Testis (tissue), 2 donors: ENCODE measurements around the gene SIN3B.

Experiments
- POLR2A ChIP-seq: fragments of 450-650 bp; IDR thresholded peaks from one replicate; pipeline ENCODE4 v1.6.1; 2017; ENCODE audit warnings: antibody characterized with exemption, mild to moderate bottlenecking, moderate library complexity
- TF ChIP-seq, protein P1 (sequence below), 3 experiments: fragments of 450-650 bp in 2 of 3; fragments of 200-600 bp in 1 of 3; sonication (generic) in 1 of 3; IDR thresholded peaks; one replicate each; pipeline ENCODE4 v1.5.1; 2016 to 2019; ENCODE audit warnings: antibody characterized with exemption in 3 of 3, mild to moderate bottlenecking in 2 of 3, moderate library complexity in 1 of 3

DNA sequence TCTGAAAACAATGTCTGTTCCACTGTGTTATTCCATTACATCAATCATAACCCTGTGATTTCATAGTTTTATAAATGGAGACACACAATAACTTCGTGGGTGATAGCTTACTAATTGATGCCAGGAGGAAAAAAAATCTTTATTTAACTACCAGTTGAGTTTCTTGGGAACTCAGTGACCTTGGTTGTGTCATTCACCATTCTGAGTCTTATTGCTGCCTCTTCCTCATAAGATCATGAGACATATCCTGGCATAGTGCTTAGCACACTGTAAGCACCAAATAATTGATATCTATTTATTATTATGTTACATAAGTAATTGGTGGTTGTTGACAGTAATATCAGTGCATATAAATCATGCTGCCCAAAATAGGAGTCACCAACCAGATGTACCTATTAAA, 39.1 kb upstream of the SIN3B start:
- TF ChIP-seq, protein P1, sequence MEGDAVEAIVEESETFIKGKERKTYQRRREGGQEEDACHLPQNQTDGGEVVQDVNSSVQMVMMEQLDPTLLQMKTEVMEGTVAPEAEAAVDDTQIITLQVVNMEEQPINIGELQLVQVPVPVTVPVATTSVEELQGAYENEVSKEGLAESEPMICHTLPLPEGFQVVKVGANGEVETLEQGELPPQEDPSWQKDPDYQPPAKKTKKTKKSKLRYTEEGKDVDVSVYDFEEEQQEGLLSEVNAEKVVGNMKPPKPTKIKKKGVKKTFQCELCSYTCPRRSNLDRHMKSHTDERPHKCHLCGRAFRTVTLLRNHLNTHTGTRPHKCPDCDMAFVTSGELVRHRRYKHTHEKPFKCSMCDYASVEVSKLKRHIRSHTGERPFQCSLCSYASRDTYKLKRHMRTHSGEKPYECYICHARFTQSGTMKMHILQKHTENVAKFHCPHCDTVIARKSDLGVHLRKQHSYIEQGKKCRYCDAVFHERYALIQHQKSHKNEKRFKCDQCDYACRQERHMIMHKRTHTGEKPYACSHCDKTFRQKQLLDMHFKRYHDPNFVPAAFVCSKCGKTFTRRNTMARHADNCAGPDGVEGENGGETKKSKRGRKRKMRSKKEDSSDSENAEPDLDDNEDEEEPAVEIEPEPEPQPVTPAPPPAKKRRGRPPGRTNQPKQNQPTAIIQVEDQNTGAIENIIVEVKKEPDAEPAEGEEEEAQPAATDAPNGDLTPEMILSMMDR (IDR thresholded peaks at IDR 0.05), result no peak
- TF ChIP-seq POLR2A, result no peak
